Activated T-cell treated with anti-CD3 and anti-CD28 coated beads for 48 hours (primary cell): ENCODE results near the gene ABCB8.
A peak's percentile ranks its signal among the peaks of the same experiment; 100 is the strongest.

Experiments used
- DNase-seq: peaks from one replicate; pipeline ENCODE4 v3.0.0-alpha.2; 2020; ENCODE audit warnings: low read depth

The ABCB8 gene

DNA sequence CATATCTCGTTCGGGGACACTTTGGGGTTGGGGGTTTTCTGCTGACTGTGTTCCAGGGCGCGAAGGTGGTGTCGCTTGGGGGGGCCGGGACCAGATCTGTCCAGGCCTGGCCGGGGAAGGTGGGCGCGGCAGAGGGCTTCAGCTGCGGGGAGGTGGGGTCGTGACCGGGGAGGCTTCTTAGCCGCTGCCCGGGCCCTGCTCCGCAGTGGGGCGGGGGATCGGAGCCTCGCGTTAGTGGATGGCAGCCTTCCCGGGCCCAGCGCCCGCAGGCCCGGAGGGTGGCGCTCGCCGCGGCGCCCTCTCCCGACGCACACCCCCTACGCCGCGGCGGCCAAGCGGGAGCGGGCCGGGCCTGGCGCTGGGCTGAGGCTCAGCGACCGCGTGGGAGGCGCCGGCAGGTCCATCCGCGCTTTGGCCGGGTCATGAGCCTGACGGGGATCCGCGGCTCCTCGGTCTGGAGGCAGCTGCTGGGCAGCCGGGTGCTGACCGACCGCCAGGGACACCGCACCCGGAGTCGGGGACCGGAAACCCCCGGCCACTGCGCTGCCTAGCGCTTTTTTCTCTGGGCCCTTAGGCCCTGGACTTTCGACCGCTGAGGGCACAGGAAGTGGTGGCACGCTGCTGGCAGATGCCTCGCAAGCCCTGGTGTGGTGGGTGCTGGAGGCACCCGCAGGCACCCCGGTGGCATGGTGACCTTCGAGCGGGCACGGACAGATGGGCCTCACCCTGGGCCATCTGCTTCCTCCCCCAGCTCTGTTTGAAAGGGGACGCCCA, 59.2 kb downstream of the ABCB8 start:
- DNase-seq, result peak; percentile 35

GRCh38 chr7:151088019-151088855, 60.0 kb downstream of the ABCB8 start:
- no peak for DNase-seq

DNA sequence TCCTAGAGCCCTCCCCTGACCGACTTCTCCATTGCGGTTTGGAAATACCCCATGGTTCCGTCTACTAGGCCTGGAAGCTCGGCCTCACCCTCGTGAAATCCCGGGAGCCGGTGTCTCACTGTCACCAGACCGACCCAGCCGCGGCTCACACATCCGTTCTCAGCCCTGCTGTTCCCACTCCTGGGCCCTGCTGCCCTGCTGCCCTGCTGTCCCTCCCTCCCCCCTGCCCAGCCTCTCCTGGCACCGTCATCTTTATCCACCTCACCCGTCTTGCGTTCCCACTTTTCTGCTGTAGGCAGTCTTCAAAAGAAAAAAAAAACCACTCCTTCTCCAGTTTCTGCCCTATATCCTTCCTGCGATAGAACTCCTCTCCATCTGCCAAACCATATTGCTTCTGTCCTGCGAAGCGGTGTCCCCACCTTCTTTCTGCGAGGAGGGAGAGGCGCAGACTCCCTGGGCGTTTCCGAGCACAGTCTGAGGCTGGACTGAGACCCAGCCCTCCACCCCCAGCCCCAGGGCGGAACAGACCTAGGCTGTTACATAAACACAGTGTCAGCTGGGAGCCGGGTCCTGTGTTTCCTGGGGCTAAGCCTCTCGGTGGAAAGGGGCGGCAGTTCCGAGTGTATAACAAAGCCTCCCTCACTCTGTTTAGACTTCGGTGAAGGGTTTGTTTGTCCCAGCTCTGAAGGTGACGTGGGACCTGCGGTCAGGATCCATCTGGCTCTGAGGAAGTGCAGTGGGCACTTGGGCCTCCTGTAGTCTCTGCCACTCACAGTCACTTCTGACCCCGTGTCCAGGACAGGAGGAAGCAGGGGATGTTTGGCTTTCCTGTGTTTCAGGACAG, 60.8 kb downstream of the ABCB8 start:
- DNase-seq, result no peak

DNA sequence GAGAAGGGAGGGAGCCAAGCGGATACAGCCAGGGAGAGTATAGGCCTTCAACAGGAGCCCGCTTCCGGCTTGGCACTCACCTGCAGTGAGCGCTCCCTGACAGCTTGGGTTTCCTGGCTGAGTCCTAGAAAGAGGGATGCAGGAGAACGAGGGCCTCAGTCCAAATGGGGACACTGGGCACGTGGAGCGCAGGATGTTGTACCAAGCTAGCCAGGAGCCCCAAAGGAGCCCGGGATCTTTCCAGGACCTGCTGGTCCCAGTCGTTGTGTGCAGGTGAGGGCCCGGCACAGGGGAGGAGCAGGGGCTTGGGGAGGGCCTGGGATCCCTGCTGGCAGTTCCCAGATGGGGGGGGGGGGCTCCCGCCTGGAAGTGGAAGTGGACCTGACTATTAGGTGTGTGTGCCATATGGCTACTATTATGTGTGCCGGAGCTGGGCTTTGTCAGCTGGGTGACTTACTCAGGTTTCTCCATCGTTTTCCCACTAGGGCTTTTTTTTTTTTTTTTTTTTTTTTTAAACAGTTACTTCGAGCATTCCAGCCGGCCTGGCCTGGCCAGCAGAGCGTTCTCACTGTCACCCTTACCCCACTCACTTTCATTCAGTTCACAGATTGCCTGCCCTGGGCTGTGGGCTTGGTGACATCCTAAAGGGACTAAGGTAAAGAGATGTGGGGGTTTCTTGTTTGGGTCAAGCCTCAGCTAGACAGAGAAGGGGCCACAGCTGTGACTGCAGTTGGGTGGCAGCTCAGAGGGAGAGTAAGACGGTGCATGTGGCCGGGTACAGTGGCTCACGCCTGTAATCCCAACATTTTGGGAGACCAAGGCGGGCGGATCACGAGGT, 61.9 kb downstream of the ABCB8 start:
- DNase-seq, result no peak

GRCh38 chr7:151091003-151091402, 62.8 kb downstream of the ABCB8 start:
- no peak for DNase-seq

GRCh38 chr7:151091431-151091830, 63.2 kb downstream of the ABCB8 start:
- no peak for DNase-seq

DNA sequence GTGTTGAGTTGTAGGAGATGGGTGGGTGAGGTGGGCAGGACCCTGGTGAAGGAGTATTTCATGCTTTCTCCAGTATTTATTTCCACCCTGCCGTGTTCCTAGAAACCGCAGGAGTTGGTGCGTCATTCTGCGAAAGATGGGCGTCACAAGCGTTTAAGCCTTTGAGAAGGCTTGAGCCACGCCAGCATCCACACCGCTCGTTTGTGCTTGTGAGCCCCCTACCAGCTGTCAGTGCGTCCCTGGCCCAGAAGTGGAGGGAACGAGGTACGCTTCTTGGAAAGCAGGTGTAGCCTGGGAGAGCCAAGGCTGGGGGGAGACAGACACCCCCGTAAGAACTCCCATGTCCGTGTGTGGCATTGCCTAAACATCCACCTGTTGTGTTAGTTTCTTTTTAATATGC, 63.7 kb downstream of the ABCB8 start:
- no peak for DNase-seq

GRCh38 chr7:151093748-151094147, 65.5 kb downstream of the ABCB8 start:
- DNase-seq, result no peak

DNA sequence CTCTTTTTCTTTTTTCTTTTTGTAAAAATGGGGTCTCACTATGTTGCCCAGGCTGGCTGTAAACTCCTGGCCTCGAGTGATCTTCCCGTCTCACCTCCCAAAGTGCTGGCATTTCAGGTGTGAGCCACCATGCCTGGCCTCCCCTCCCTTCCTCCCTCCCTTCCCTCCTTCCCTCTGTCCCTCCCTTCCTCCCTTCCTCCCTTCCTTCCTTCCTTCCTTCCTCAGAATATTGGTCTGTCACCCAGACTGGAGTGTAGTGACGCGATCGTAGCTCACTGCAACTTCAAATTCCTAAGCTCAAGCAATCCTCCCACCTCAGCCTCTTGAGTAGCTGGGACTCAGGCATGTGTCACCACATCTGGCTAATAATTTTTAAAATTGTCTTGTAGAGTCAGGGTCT, 66.4 kb downstream of the ABCB8 start:
- no peak for DNase-seq

DNA sequence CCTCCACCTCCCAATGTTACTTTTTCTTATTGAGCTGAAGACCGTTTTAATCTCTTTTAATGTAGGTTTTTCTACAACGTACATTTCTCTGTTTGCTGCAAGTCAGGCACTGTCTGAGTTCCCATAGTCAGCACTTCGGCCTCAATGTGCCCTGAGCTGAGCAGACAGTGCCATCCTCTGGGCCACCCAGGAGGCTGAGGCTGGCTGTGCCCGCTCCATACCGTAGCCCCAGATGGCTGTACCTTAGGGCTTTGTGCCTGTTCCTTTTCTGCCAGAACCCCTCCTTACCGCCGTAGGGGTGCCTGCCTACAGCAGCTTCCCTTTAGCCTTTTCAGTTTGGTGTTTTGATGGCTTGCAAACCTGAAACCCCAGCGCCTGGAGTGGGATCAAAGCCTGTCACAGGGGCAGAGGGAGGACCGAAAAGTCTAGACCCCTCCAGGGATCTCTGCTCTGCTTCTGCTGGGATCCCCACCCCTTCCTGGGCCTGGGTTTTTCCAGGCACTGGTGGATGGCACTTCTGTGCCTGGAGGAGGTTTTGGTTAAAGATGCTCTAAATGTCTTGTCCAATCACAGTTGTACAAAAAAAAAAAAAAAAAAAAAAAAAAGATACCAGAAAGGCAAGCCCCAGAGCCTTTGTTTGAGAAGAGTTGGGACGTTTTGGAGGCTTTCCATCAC, 67.0 kb downstream of the ABCB8 start:
- DNase-seq, result no peak

- no peak for DNase-seq
Measured at GRCh38 chr7:151095828-151096475, 67.7 kb downstream of the ABCB8 start.
